Measurements from ENCODE around the gene UNC119B.
"Not testable (repeated sequence)": the region's sequence is repeated elsewhere in the genome, so short reads cannot be mapped to it uniquely, and the experiment has no call there.

UNC119B gene

GRCh38 chr12:120732198-120732597 lies 21.9 kb downstream of the UNC119B start:
- not testable (repeated sequence) for H3K23ac ChIP-seq (ENCODE audit: low read depth, low read length, poor library complexity); DNase-seq (ENCODE audit: low spot score); H3K9ac ChIP-seq (ENCODE audit: low read depth, low read length, poor library complexity); H3K27ac ChIP-seq (replicated peaks; ENCODE audit: low read length); H4K8ac ChIP-seq (ENCODE audit: low read depth, low read length); H3K4me2 ChIP-seq (ENCODE audit: insufficient read depth, low read length, poor library complexity, severe bottlenecking); H4K91ac ChIP-seq (ENCODE audit: low read depth, low read length, poor library complexity); H2BK120ac ChIP-seq (ENCODE audit: low read depth, low read length); H3K27me3 ChIP-seq (ENCODE audit: control insufficient read depth in 3 of 3, insufficient read depth in 3 of 3, low read depth in 1 of 3, low read length in 3 of 3); H2AFZ ChIP-seq (ENCODE audit: low read length); H2BK12ac ChIP-seq (ENCODE audit: low read length); H3K14ac ChIP-seq (ENCODE audit: low read length); H2BK5ac ChIP-seq (ENCODE audit: low read length); H2AK5ac ChIP-seq (ENCODE audit: low read depth, low read length); H3K18ac ChIP-seq (ENCODE audit: low read length); H3K79me1 ChIP-seq (ENCODE audit: low read depth, low read length); H2BK15ac ChIP-seq (ENCODE audit: low read length); H3K4me3 ChIP-seq (ENCODE audit: low read length in 2 of 2); H3K4me1 ChIP-seq (ENCODE audit: control insufficient read depth in 2 of 2, insufficient read depth in 1 of 2, low read depth in 1 of 2, low read length in 2 of 2); H3K9me3 ChIP-seq (replicated peaks in 1 of 2; ENCODE audit: control insufficient read depth in 2 of 2, insufficient read depth in 1 of 2, low read depth in 1 of 2, low read length in 2 of 2); H3K4ac ChIP-seq (ENCODE audit: low read length)
- no CpG with 5 or more reads among the region's 35 CpGs for WGBS, 2 donors (ENCODE audit: extremely low coverage in 2 of 2, insufficient read length in 2 of 2, insufficient replicate concordance in 1 of 2)
- H3K36me3 ChIP-seq (replicated peaks in 1 of 2; ENCODE audit: control insufficient read depth in 2 of 2, insufficient read depth in 2 of 2, low read length in 2 of 2): peaks cover 0 to 27% of the 10 kb centered on the region in 2 donors

- H3K4me1 ChIP-seq (ENCODE audit: control insufficient read depth in 2 of 2, insufficient read depth in 1 of 2, low read depth in 1 of 2, low read length in 2 of 2): no peaks in the 10 kb centered on the region
- no peak overlapping the region for H2BK15ac ChIP-seq (ENCODE audit: low read length)
- no peak overlapping the region for H3K23ac ChIP-seq (ENCODE audit: low read depth, low read length, poor library complexity)
- H3K9me3 ChIP-seq (replicated peaks in 1 of 2; ENCODE audit: control insufficient read depth in 2 of 2, insufficient read depth in 1 of 2, low read depth in 1 of 2, low read length in 2 of 2): peaks cover 0 to 2% of the 10 kb centered on the region in 2 donors
- no peak overlapping the region for H2AFZ ChIP-seq (ENCODE audit: low read length)
- no peak overlapping the region for H3K14ac ChIP-seq (ENCODE audit: low read length)
- no peak overlapping the region for H3K18ac ChIP-seq (ENCODE audit: low read length)
- peaks cover 0 to 21% of the 10 kb centered on the region in 2 donors for H3K36me3 ChIP-seq (replicated peaks in 1 of 2; ENCODE audit: control insufficient read depth in 2 of 2, insufficient read depth in 2 of 2, low read length in 2 of 2)
- no peak overlapping the region for H3K4ac ChIP-seq (ENCODE audit: low read length)
- H3K27ac ChIP-seq (replicated peaks; ENCODE audit: low read length): no peak overlapping the region
- no peak overlapping the region for H2BK120ac ChIP-seq (ENCODE audit: low read depth, low read length)
- no peak overlapping the region for H3K4me2 ChIP-seq (ENCODE audit: insufficient read depth, low read length, poor library complexity, severe bottlenecking)
- no peaks in the 10 kb centered on the region for H3K27me3 ChIP-seq (ENCODE audit: control insufficient read depth in 3 of 3, insufficient read depth in 3 of 3, low read depth in 1 of 3, low read length in 3 of 3)
- H4K91ac ChIP-seq (ENCODE audit: low read depth, low read length, poor library complexity): no peak overlapping the region
- no peak overlapping the region for H3K4me3 ChIP-seq (ENCODE audit: low read length in 2 of 2)
- no CpG with 5 or more reads among the region's 3 CpGs for WGBS, 2 donors (ENCODE audit: extremely low coverage in 2 of 2, insufficient read length in 2 of 2, insufficient replicate concordance in 1 of 2)
- DNase-seq (ENCODE audit: low spot score): no peak
- no peaks in the 10 kb centered on the region for H3K79me1 ChIP-seq (ENCODE audit: low read depth, low read length)
- no peak overlapping the region for H3K9ac ChIP-seq (ENCODE audit: low read depth, low read length, poor library complexity)
- no peak overlapping the region for H2BK5ac ChIP-seq (ENCODE audit: low read length)
- no peak overlapping the region for H4K8ac ChIP-seq (ENCODE audit: low read depth, low read length)
- H2BK12ac ChIP-seq (ENCODE audit: low read length): no peak overlapping the region
- H2AK5ac ChIP-seq (ENCODE audit: low read depth, low read length): no peak overlapping the region
Measured at GRCh38 chr12:120733574-120733973, 23.3 kb downstream of the UNC119B start.

GRCh38 chr12:120734210-120734609 lies 24.0 kb downstream of the UNC119B start:
- Histone ChIP-seq H3K4me3 (ENCODE audit: low read length in 2 of 2) (no peak overlapping the region), H4K91ac (ENCODE audit: low read depth, low read length, poor library complexity) (no peak overlapping the region), H3K9ac (ENCODE audit: low read depth, low read length, poor library complexity) (no peak overlapping the region), H3K4me1 (ENCODE audit: control insufficient read depth in 2 of 2, insufficient read depth in 1 of 2, low read depth in 1 of 2, low read length in 2 of 2) (no peaks in the 10 kb centered on the region), H2BK5ac (ENCODE audit: low read length) (no peak overlapping the region), H3K23ac (ENCODE audit: low read depth, low read length, poor library complexity) (no peak overlapping the region), H3K18ac (ENCODE audit: low read length) (peak overlapping the region; percentile 53), H3K27ac (replicated peaks; ENCODE audit: low read length) (no peak overlapping the region), H2BK120ac (ENCODE audit: low read depth, low read length) (no peak overlapping the region), H2BK12ac (ENCODE audit: low read length) (no peak overlapping the region), H2AK5ac (ENCODE audit: low read depth, low read length) (no peak overlapping the region), H3K27me3 (ENCODE audit: control insufficient read depth in 3 of 3, insufficient read depth in 3 of 3, low read depth in 1 of 3, low read length in 3 of 3) (no peaks in the 10 kb centered on the region), H3K36me3 (replicated peaks in 1 of 2; ENCODE audit: control insufficient read depth in 2 of 2, insufficient read depth in 2 of 2, low read length in 2 of 2) (peaks cover 0 to 17% of the 10 kb centered on the region in 2 donors), H3K4ac (ENCODE audit: low read length) (no peak overlapping the region), H2AFZ (ENCODE audit: low read length) (no peak overlapping the region), H3K14ac (ENCODE audit: low read length) (no peak overlapping the region), H3K9me3 (replicated peaks in 1 of 2; ENCODE audit: control insufficient read depth in 2 of 2, insufficient read depth in 1 of 2, low read depth in 1 of 2, low read length in 2 of 2) (peaks cover 0 to 2% of the 10 kb centered on the region in 2 donors), H2BK15ac (ENCODE audit: low read length) (no peak overlapping the region), H3K79me1 (ENCODE audit: low read depth, low read length) (no peaks in the 10 kb centered on the region), H3K4me2 (ENCODE audit: insufficient read depth, low read length, poor library complexity, severe bottlenecking) (no peak overlapping the region), H4K8ac (ENCODE audit: low read depth, low read length) (no peak overlapping the region)
- DNase-seq (ENCODE audit: low spot score): no peak
- no CpG with 5 or more reads among the region's 10 CpGs for WGBS, 2 donors (ENCODE audit: extremely low coverage in 2 of 2, insufficient read length in 2 of 2, insufficient replicate concordance in 1 of 2)

- no peak overlapping the region for H2AFZ ChIP-seq (ENCODE audit: low read length)
- DNase-seq (ENCODE audit: low spot score): no peak
- no peak overlapping the region for H2BK5ac ChIP-seq (ENCODE audit: low read length)
- WGBS, 2 donors (ENCODE audit: extremely low coverage in 2 of 2, insufficient read length in 2 of 2, insufficient replicate concordance in 1 of 2): no CpG with 5 or more reads among the region's 3 CpGs
- H2BK12ac ChIP-seq (ENCODE audit: low read length): no peak overlapping the region
- no peak overlapping the region for H2BK15ac ChIP-seq (ENCODE audit: low read length)
- no peak overlapping the region for H3K14ac ChIP-seq (ENCODE audit: low read length)
- no peak overlapping the region for H3K9ac ChIP-seq (ENCODE audit: low read depth, low read length, poor library complexity)
- H3K4me1 ChIP-seq (ENCODE audit: control insufficient read depth in 2 of 2, insufficient read depth in 1 of 2, low read depth in 1 of 2, low read length in 2 of 2): no peaks in the 10 kb centered on the region
- no peak overlapping the region for H4K8ac ChIP-seq (ENCODE audit: low read depth, low read length)
- H3K4ac ChIP-seq (ENCODE audit: low read length): no peak overlapping the region
- no peaks in the 10 kb centered on the region for H3K79me1 ChIP-seq (ENCODE audit: low read depth, low read length)
- H3K23ac ChIP-seq (ENCODE audit: low read depth, low read length, poor library complexity): no peak overlapping the region
- H3K36me3 ChIP-seq (replicated peaks in 1 of 2; ENCODE audit: control insufficient read depth in 2 of 2, insufficient read depth in 2 of 2, low read length in 2 of 2): peaks cover 0 to 11% of the 10 kb centered on the region in 2 donors
- no peak overlapping the region for H4K91ac ChIP-seq (ENCODE audit: low read depth, low read length, poor library complexity)
- H3K4me2 ChIP-seq (ENCODE audit: insufficient read depth, low read length, poor library complexity, severe bottlenecking): no peak overlapping the region
- no peak overlapping the region for H2BK120ac ChIP-seq (ENCODE audit: low read depth, low read length)
- no peak overlapping the region for H3K27ac ChIP-seq (replicated peaks; ENCODE audit: low read length)
- no peak overlapping the region for H3K18ac ChIP-seq (ENCODE audit: low read length)
- H2AK5ac ChIP-seq (ENCODE audit: low read depth, low read length): no peak overlapping the region
- no peak overlapping the region for H3K4me3 ChIP-seq (ENCODE audit: low read length in 2 of 2)
- H3K9me3 ChIP-seq (replicated peaks in 1 of 2; ENCODE audit: control insufficient read depth in 2 of 2, insufficient read depth in 1 of 2, low read depth in 1 of 2, low read length in 2 of 2): peaks cover 0 to 2% of the 10 kb centered on the region in 2 donors
- no peaks in the 10 kb centered on the region for H3K27me3 ChIP-seq (ENCODE audit: control insufficient read depth in 3 of 3, insufficient read depth in 3 of 3, low read depth in 1 of 3, low read length in 3 of 3)
Measured at GRCh38 chr12:120735181-120735580, 24.9 kb downstream of the UNC119B start.

All from neuronal stem cell (in vitro differentiated cells).